HL-60/S4 treated with phorbol 12-myristate 13-acetate at 8.2 ng/mL for 4 days and 3 days (cell line): Measurements from ENCODE around the gene TTLL8.

Experiments used
- in situ Hi-C: fragments of 300-500 bp; cut with MboI; formaldehyde crosslinking; loops from 2 replicates; pipeline ENCODE4 v1.15.0; 2022; ENCODE audit warnings: low sequenced_read_pairs

The TTLL8 gene

GRCh38 chr22:50062509-50063135, 4.5 kb upstream of the TTLL8 start:
- in situ Hi-C loops: no loop called here

GRCh38 chr22:50061824-50062355, 3.8 kb upstream of the TTLL8 start:
- in situ Hi-C loops: no loop called here

GRCh38 chr22:50061141-50061823, 3.2 kb upstream of the TTLL8 start:
- in situ Hi-C loops: no loop called here

GRCh38 chr22:50060441-50061140, 2.5 kb upstream of the TTLL8 start:
- in situ Hi-C loops: no loop called here

- in situ Hi-C loops: no loop called here
Measured at GRCh38 chr22:50059881-50060262, 1.8 kb upstream of the TTLL8 start.

- in situ Hi-C loops: no loop called here
Measured at GRCh38 chr22:50058906-50059880, 1.1 kb upstream of the TTLL8 start.

GRCh38 chr22:50057278-50058060, 629 bp downstream of the TTLL8 start:
- in situ Hi-C loops: no loop called here

GRCh38 chr22:50056214-50056972, 1.7 kb downstream of the TTLL8 start:
- in situ Hi-C loops: no loop called here

GRCh38 chr22:50053861-50054260, 4.2 kb downstream of the TTLL8 start:
- in situ Hi-C loops: no loop called here

- in situ Hi-C loops: no loop called here
Measured at GRCh38 chr22:50051930-50052329, 6.2 kb downstream of the TTLL8 start.

- in situ Hi-C loops: loop anchor here (25.0 kb wide), 1 partner anchor 287 kb away; no protein-coding TSS in a partner anchor
Measured at GRCh38 chr22:50049299-50050195, 8.6 kb downstream of the TTLL8 start.

GRCh38 chr22:50048836-50049235, 9.3 kb downstream of the TTLL8 start:
- in situ Hi-C loops: loop anchor here (25.0 kb wide), 1 partner anchor 287 kb away; no protein-coding TSS in a partner anchor

- in situ Hi-C loops: loop anchor here (25.0 kb wide), 1 partner anchor 286 kb away; no protein-coding TSS in a partner anchor
Measured at GRCh38 chr22:50048061-50048765, 9.9 kb downstream of the TTLL8 start.

GRCh38 chr22:50047346-50047745, 10.8 kb downstream of the TTLL8 start:
- in situ Hi-C loops: loop anchor here (25.0 kb wide), 1 partner anchor 285 kb away; no protein-coding TSS in a partner anchor

GRCh38 chr22:50046481-50047245, 11.4 kb downstream of the TTLL8 start:
- in situ Hi-C loops: loop anchor here (25.0 kb wide), 1 partner anchor 284 kb away; no protein-coding TSS in a partner anchor

GRCh38 chr22:50046019-50046415, 12.1 kb downstream of the TTLL8 start:
- in situ Hi-C loops: loop anchor here (25.0 kb wide), 1 partner anchor 284 kb away; no protein-coding TSS in a partner anchor
